A549 treated with RU486 at 1 μM for 4 hours (cell line): ENCODE measurements around the gene CABP1. TPM values are rescaled to one million over a fixed set of nuclear protein-coding genes. Genes with fewer than 3 reads are reported as not detected.

Experiments
- total RNA-seq: library from RNA; stranded (reverse); fragments of 200-300 nt; extraction: Qiagen RNA extraction; gene quantifications from 5 replicates; pipeline ENCODE4 v1.2.3, GENCODE V29; 2022; ENCODE audit warnings: low read depth

Gene CABP1
- total RNA-seq = 0.15 to 0.23 TPM (median 0.21 TPM) in 3 of 5 replicates, not detected in the others

DNA sequence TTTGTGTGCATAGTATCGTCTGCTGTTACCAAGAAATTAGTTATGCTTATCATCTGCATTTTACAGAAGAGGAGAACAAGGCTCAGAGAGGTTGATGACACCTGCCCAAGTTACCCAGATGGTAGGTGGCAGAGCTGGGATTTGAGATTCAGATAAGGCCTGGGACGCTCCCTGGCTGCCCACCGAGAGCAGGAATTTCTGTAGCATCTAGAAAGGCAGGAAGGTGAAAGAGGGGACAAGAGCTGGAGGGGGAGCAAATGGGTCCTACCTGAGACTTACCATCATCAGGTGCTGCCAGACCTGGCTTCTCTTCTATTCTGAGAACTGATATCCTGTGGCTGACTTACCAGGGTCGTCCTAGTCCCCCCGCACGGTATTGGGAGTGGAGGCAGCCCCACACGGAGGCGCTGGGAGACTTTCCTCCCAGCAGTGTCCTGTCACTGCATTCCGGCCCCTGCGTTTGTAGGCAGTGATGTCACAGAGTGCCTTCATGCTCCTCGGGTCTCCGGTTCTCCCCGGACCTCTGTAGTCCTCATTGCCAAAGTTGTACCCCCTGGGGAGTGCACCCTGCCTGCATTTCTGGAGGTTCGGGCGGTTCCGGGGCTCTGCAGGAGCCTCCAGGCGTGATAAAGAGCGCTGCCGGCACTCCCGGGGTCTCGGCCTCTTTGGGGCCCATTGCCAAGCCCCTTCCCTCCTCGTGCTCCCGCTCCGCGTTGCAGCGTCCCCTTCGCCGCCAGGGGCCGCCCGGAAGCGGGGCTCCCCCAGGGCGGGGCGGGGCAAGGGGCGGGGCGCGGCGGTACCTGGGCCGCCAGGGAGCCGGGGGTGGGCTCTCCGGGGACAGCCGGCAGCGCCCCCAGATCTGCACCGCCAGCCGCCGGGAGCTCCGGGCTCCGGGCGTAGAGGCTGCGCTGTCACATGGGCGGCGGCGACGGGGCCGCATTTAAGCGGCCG is at the start of gene CABP1:
Gene CABP1 (plus strand): TSS at position 856 of the 951 bp plus-strand sequence. CDS start 60 bp downstream, at position 916.

DNA sequence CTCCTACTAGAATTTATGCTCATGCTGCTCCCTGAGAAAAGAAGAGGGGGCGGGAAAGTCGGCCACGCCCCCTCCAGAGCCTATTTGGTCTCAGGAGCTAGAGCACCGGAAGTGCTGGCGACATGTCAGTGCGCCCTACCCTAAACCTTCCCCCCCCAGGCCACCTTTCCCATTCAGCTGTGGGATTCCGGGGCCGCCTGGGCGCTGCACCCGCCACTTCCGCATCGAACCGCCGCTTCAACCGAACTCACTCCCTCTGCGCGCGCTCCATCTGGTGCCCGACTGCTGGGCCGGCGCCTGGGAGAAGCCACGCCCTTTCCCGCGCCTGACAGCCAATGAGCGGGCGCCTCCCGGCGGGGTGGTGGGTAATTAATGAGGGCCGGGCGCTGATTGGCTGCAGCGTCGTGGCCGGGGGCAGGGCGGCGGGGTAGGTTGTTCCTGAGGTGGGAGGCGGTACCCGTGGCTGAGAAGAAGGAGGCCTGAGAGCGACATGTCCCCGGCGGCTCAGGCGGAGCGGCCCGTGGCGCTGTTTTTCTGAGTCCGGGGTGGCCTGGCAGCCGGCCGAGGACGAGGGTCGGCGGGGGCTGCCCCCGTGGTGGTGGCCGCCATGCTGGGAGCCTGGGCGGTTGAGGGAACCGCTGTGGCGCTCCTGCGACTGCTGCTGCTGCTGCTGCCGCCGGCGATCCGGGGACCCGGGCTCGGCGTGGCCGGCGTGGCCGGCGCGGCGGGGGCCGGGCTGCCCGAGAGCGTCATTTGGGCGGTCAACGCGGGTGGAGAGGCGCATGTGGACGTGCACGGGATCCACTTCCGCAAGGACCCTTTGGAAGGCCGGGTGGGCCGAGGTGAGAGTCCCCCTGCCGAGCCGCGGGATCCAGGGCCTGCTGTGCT is 46.5 kb downstream of the CABP1 start, which contains the start of gene MLEC:
Gene MLEC (plus strand): TSS at position 460 of the 888 bp plus-strand sequence. CDS start 148 bp downstream, at position 608.

DNA sequence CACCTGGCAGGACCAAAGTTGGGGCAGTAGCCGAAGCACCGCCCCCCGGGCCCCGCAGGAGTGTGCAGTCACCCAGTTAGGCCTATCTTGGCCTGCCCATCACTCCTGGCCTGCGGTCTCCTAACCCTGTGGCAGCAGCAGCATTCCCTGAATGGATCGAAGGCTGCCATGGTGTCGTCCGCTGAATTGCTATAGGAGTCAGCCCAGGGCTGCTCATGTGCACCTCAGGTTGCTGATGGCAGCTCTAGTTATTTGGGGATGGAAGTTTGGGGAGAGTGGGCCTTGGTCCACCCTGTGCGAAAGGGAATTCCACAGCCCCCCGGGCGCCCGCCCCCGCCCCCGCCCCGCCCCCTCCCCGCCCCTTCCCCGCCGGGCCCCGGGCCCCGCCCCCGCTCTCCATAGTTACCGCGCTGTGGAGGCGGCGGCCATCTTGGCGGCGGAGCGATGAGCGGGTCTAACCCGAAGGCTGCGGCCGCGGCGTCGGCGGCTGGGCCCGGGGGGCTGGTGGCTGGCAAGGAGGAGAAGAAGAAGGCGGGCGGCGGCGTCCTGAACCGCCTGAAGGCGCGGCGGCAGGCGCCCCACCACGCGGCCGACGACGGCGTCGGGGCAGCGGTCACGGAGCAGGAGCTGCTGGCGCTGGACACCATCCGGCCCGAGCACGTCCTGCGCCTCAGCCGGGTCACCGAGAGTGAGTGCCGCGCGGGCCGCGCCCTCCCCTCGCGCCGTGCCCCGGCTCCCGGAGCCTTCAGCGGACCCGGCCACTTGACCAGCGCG is 69.8 kb downstream of the CABP1 start, which contains the start of gene UNC119B:
Gene UNC119B (plus strand): TSS at position 428 of the 774 bp plus-strand sequence. CDS start 17 bp downstream, at position 445.

Other genes with a start within 250 kb of the CABP1 start
- 693 to 941 TPM (median 821 TPM) in 5 replicates for gene COX6A1, start 202.5 kb upstream of the CABP1 start, total RNA-seq
- 68.9 to 80.8 TPM (median 75.7 TPM) in 5 replicates for gene TRIAP1, start 194.2 kb upstream of the CABP1 start, total RNA-seq
- gene GATC, start 194.2 kb upstream of the CABP1 start, total RNA-seq = 21.4 to 28.1 TPM (median 24.7 TPM) in 5 replicates
- 185 to 248 TPM (median 226 TPM) in 5 replicates for gene SRSF9, start 170.9 kb upstream of the CABP1 start, total RNA-seq
- gene DYNLL1, start 144.5 kb upstream of the CABP1 start, total RNA-seq = 587 to 709 TPM (median 639 TPM) in 5 replicates
- gene COQ5, start 111.5 kb upstream of the CABP1 start, total RNA-seq = 26.4 to 31.3 TPM (median 27.1 TPM) in 5 replicates
- gene RNF10, start 106.3 kb upstream of the CABP1 start, total RNA-seq = 101 to 111 TPM (median 104 TPM) in 5 replicates
- gene POP5, start 59.2 kb upstream of the CABP1 start, total RNA-seq = 49.2 to 60.3 TPM (median 54.4 TPM) in 5 replicates
- gene MLEC, start 46.5 kb downstream of the CABP1 start, total RNA-seq = 70.0 to 100 TPM (median 96.2 TPM) in 5 replicates
- 21.9 to 30.7 TPM (median 26.6 TPM) in 5 replicates for gene UNC119B, start 69.8 kb downstream of the CABP1 start, total RNA-seq
- gene ACADS, start 85.2 kb downstream of the CABP1 start, total RNA-seq = 8.2 to 12.9 TPM (median 10.9 TPM) in 5 replicates